ENCODE measurements around the gene NCKAP5. TPM values are rescaled to one million over a fixed set of nuclear protein-coding genes. Genes with fewer than 3 reads are reported as not detected.

Gene NCKAP5
- total and polyA plus RNA-seq, 2 of the 13 experiments (the other 11 are each of a cell fraction or from before 2014, with no cell fraction given) = 0.01 TPM; not detected in 1

DNA sequence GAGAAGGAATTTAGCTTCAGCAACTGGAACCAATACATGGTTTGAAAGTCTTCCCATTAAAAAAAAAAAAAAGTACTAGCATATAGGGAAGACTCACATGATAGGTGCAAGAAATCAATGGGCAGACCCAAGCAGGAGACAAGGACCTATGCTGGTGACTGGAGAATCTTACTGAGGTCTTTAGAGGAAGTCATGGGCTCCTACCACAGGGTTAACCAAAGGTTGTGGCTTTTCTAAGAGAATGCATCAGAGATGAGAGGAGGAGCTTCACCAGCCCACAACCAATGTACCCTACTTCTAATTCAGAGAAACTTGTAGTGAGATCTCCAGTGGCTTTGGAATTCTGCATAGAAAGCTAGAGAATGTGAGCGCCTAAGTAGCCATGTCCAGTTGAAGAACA, 207.4 kb downstream of the NCKAP5 start:
- ChIA-PET POLR2A (no interaction called here), CTCF (ENCODE audit: low intra/inter-chr PET ratio, low total read pairs) (no interaction called here)
- Histone ChIP-seq H3K27me3 (ENCODE audit: control insufficient read depth in 1 of 2, insufficient read depth in 2 of 2, low read length in 2 of 2) (no peaks in the 10 kb centered on the region), H4K20me1 (ENCODE audit: insufficient read depth, low read length) (no peaks in the 10 kb centered on the region), H3K27ac (ENCODE audit: extremely low read length, insufficient read depth, low read length) (no peak overlapping the region), H2AFZ (ENCODE audit: low read length) (no peak overlapping the region), H3K36me3 (replicated peaks in 1 of 2; ENCODE audit: control insufficient read depth in 1 of 2, insufficient read depth in 2 of 2, low read length in 2 of 2) (no peaks in the 10 kb centered on the region), H3K79me2 (ENCODE audit: insufficient read depth, low read length) (no peaks in the 10 kb centered on the region), H3K9me3 (ENCODE audit: low read length) (no peaks in the 10 kb centered on the region), H3K4me1 (ENCODE audit: insufficient read depth, low read length) (no peaks in the 10 kb centered on the region), H3K4me3 (replicated peaks in 1 of 3; ENCODE audit: insufficient read depth in 1 of 3, low read depth in 2 of 3, low read length in 3 of 3) (no peak overlapping the region), H3K4me2 (ENCODE audit: low read depth, low read length) (no peak overlapping the region), H3K9ac (ENCODE audit: insufficient read depth, low read depth, low read length) (no peak overlapping the region)
- intact Hi-C loops (cut with micrococcal nuclease; ENCODE audit: unreplicated experiment) (no loop called here), in situ Hi-C loops (cut with HindIII; ENCODE audit: extremely low pct_ligation_motif_present, low pct_unique_long_range_greater_than_20kb) (no loop called here)
- ATAC-seq (no peak), FAIRE-seq (no peak), DNase-seq (ENCODE audit: low spot score) (no peak)
- 0% methylated on average over 1 of the region's 1 CpG for WGBS (ENCODE audit: low lambda C conversion rate)
- BruUV-seq (replicated peaks) = no TSS peak
- TF ChIP-seq ZNF737 (CRISPR knock-in tag; IDR thresholded peaks at IDR 0.05; ENCODE audit: borderline replicate concordance) = no peak
- no peak for TF ChIP-seq ZNF558 (CRISPR knock-in tag; IDR thresholded peaks at IDR 0.05; ENCODE audit: borderline replicate concordance)
- TF ChIP-seq ZNF383 (CRISPR knock-in tag; IDR thresholded peaks at IDR 0.05; ENCODE audit: borderline replicate concordance) = no peak
- no peak for TF ChIP-seq ZMYM4 (CRISPR knock-in tag; IDR thresholded peaks at IDR 0.05)
- TF ChIP-seq KLF9 (CRISPR knock-in tag; IDR thresholded peaks at IDR 0.05; ENCODE audit: low read depth) = no peak
- TF ChIP-seq ARID4A (CRISPR knock-in tag; IDR thresholded peaks at IDR 0.05; ENCODE audit: borderline replicate concordance) = no peak
- no peak for TF ChIP-seq USF2 (IDR thresholded peaks at IDR 0.05; ENCODE audit: low read depth, low read length)
- TF ChIP-seq USF2 (CRISPR knock-in tag; IDR thresholded peaks at IDR 0.05; ENCODE audit: borderline replicate concordance) = no peak
- TF ChIP-seq KDM2A (CRISPR knock-in tag; IDR thresholded peaks at IDR 0.05; ENCODE audit: borderline replicate concordance, low read depth) = no peak
- no peak for TF ChIP-seq ZNF775 (CRISPR knock-in tag; IDR thresholded peaks at IDR 0.05; ENCODE audit: borderline replicate concordance)
- no peak for TF ChIP-seq TBL1XR1 (IDR thresholded peaks at IDR 0.05; ENCODE audit: borderline replicate concordance, low read length, partially characterized antibody)
- no peak for TF ChIP-seq SSRP1 (CRISPR knock-in tag; IDR thresholded peaks at IDR 0.05)

Data from HepG2 (cell line).